HCT116 (cell line): Measurements from ENCODE around the gene SHKBP1.
A peak's percentile ranks its signal among the peaks of the same experiment; 100 is the strongest.

Experiments used
- CTCF ChIP-seq, 3 experiments: fragments of 200-600 bp in 1 of 3; sonication (generic) in 1 of 3; IDR thresholded peaks in 2 of 3; conservative IDR thresholded peaks in 1 of 3; 2 replicates each; pipeline ENCODE4 v1.5.1; 2012 to 2017; ENCODE audit warnings: low read depth in 2 of 3, low read length in 2 of 3, antibody characterized with exemption in 1 of 3, borderline replicate concordance in 1 of 3, control low read depth in 1 of 3, mild to moderate bottlenecking in 1 of 3, mixed read lengths in 1 of 3, mixed run types in 1 of 3, moderate library complexity in 1 of 3; ENCODE audit not compliant: insufficient read depth in 1 of 3
- EZH2 ChIP-seq: fragments of 200-600 bp; sonication (generic); IDR thresholded peaks from 2 replicates; pipeline ENCODE4 v1.6.1; 2017; ENCODE audit warnings: antibody characterized with exemption, mixed run types
- EZH2phosphoT487 ChIP-seq: fragments of 200-600 bp; IDR thresholded peaks from 2 replicates; pipeline ENCODE4 v1.6.1; 2018; ENCODE audit warnings: antibody characterized with exemption, borderline replicate concordance
- FOSL1 ChIP-seq: IDR thresholded peaks from 2 replicates; pipeline ENCODE4 v1.6.1; 2012; ENCODE audit warnings: low read depth
- POLR2A ChIP-seq: IDR thresholded peaks from 2 replicates; pipeline ENCODE4 v1.7.0; 2011; ENCODE audit warnings: borderline replicate concordance; ENCODE audit not compliant: insufficient read depth, insufficient read length; ENCODE audit errors: extremely low read depth
- RAD21 ChIP-seq: IDR thresholded peaks from 2 replicates; pipeline ENCODE4 v1.6.1; 2012; ENCODE audit warnings: low read depth, mild to moderate bottlenecking
- SIN3A ChIP-seq: IDR thresholded peaks from 2 replicates; pipeline ENCODE4 v1.6.1; 2012; ENCODE audit warnings: low read depth
- SRF ChIP-seq: IDR thresholded peaks from 2 replicates; pipeline ENCODE4 v1.6.1; 2012; ENCODE audit warnings: low read depth
- TCF7L2 ChIP-seq: IDR thresholded peaks from 2 replicates; pipeline ENCODE4 v1.7.0; 2011; ENCODE audit warnings: borderline replicate concordance, inconsistent platforms; ENCODE audit not compliant: insufficient read depth, insufficient read length; ENCODE audit errors: extremely low read depth
- TF ChIP-seq, protein P1 (sequence below): IDR thresholded peaks from 2 replicates; pipeline ENCODE4 v1.6.1; 2012; ENCODE audit warnings: low read depth

- TF ChIP-seq CTCF (IDR thresholded peaks at IDR 0.05 in 2 of 3, conservative IDR thresholded peaks at IDR 0.05 in 1 of 3; ENCODE audit: borderline replicate concordance in 1 of 3, insufficient read depth in 1 of 3, low read depth in 2 of 3, low read length in 2 of 3): peak in 2 of 3 experiments; percentile 30 to 45; a peak in 3 of 6 replicates
- TF ChIP-seq, protein P1, sequence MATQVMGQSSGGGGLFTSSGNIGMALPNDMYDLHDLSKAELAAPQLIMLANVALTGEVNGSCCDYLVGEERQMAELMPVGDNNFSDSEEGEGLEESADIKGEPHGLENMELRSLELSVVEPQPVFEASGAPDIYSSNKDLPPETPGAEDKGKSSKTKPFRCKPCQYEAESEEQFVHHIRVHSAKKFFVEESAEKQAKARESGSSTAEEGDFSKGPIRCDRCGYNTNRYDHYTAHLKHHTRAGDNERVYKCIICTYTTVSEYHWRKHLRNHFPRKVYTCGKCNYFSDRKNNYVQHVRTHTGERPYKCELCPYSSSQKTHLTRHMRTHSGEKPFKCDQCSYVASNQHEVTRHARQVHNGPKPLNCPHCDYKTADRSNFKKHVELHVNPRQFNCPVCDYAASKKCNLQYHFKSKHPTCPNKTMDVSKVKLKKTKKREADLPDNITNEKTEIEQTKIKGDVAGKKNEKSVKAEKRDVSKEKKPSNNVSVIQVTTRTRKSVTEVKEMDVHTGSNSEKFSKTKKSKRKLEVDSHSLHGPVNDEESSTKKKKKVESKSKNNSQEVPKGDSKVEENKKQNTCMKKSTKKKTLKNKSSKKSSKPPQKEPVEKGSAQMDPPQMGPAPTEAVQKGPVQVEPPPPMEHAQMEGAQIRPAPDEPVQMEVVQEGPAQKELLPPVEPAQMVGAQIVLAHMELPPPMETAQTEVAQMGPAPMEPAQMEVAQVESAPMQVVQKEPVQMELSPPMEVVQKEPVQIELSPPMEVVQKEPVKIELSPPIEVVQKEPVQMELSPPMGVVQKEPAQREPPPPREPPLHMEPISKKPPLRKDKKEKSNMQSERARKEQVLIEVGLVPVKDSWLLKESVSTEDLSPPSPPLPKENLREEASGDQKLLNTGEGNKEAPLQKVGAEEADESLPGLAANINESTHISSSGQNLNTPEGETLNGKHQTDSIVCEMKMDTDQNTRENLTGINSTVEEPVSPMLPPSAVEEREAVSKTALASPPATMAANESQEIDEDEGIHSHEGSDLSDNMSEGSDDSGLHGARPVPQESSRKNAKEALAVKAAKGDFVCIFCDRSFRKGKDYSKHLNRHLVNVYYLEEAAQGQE: no peak
- no peak for TF ChIP-seq TCF7L2
- TF ChIP-seq FOSL1: no peak
- no peak for TF ChIP-seq POLR2A
- TF ChIP-seq SIN3A: no peak
- TF ChIP-seq RAD21: 0 out of 2 replicates have a peak, but pooled peaks have one; percentile 24
- TF ChIP-seq EZH2: no peak
- TF ChIP-seq EZH2phosphoT487: no peak
- TF ChIP-seq SRF: no peak
Observed at GRCh38 chr19:40533508-40533907, 43.2 kb upstream of the SHKBP1 start.
